ENCODE measurements around the gene UBR1.

DNA sequence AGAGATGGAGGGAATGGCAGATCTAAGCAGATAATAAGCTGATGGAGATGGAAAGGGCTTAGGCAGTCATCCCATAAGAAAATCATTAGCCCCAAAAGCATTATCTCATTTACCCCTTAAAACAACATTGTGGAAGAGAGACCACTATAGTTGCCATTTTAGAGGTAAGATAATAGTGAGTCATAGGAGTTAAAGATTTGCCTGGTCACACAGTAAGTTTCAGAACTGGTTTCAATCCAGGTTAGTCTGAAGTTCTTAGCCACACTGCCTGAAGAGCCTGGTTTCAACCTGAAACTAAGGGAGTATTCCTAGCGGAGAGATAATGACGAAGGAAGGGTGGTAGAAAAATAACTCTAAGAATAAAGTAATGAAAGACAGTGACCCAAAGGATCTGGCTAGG, 13.0 kb upstream of the UBR1 start:
- no peak for TF ChIP-seq POLR2A (IDR thresholded peaks at IDR 0.05)
- TF ChIP-seq CTCF (IDR thresholded peaks at IDR 0.05), result no peak
